GM12864 (cell line): ENCODE results near the gene RNFT2.

ENCODE experiments used
- DNase-seq: peaks from one replicate; pipeline ENCODE4 v3.0.0-alpha.2; 2011; ENCODE audit warnings: low read depth
- H3K4me3 ChIP-seq: 2 replicates; pipeline ENCODE4 v1.5.1; 2011; ENCODE audit warnings: mild to moderate bottlenecking, low read depth, low read length, control low read depth
- TF ChIP-seq, protein P1 (sequence below): IDR thresholded peaks from 2 replicates; pipeline ENCODE4 v1.5.1; 2011; ENCODE audit warnings: low read depth, mild to moderate bottlenecking, moderate library complexity, low read length, control low read depth, inconsistent platforms; ENCODE audit errors: missing control alignments

Gene RNFT2

DNA sequence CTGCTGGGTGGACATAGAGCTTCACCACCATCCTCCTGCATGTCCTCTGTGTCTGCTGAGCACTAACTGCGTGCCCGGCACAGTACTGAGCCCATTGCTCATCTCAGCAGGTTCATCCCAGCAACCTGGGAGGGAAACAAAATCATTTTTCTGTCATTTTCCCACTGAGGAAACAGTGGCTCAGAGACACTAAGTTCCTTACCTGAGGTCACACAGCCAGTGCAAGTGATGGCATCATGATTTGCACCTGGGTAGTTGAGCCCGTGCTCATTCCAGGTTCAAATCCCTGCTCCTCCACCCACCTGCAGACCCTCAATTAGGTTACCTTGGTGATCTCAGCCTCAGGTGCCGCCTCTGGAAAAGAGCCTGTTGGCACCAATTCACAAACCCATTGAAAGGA lies 23.4 kb downstream of the RNFT2 start:
- TF ChIP-seq, protein P1, sequence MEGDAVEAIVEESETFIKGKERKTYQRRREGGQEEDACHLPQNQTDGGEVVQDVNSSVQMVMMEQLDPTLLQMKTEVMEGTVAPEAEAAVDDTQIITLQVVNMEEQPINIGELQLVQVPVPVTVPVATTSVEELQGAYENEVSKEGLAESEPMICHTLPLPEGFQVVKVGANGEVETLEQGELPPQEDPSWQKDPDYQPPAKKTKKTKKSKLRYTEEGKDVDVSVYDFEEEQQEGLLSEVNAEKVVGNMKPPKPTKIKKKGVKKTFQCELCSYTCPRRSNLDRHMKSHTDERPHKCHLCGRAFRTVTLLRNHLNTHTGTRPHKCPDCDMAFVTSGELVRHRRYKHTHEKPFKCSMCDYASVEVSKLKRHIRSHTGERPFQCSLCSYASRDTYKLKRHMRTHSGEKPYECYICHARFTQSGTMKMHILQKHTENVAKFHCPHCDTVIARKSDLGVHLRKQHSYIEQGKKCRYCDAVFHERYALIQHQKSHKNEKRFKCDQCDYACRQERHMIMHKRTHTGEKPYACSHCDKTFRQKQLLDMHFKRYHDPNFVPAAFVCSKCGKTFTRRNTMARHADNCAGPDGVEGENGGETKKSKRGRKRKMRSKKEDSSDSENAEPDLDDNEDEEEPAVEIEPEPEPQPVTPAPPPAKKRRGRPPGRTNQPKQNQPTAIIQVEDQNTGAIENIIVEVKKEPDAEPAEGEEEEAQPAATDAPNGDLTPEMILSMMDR, result no peak
- no peak for DNase-seq
- no peak overlapping the region for H3K4me3 ChIP-seq

DNA sequence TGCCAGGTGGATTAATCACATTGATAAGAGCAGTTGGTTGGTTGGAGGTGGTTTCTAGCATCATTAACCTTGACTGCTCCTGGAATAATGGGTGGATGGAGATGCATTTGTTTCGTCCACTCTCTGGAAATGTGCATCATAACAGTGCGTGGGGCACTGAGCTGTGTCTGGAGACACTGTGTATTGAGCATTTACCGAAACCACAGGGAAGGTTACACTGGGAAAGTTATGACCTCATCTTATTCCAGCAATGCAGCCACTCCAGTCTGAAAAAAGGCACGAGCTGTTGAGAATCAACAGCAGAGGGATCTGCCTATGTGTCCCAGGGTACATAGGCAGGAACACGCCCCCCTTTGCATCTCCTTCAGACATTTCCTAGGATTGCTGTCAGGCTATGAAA lies 27.2 kb downstream of the RNFT2 start:
- H3K4me3 ChIP-seq, result no peak overlapping the region
- TF ChIP-seq, protein P1, result no peak
- no peak for DNase-seq

DNA sequence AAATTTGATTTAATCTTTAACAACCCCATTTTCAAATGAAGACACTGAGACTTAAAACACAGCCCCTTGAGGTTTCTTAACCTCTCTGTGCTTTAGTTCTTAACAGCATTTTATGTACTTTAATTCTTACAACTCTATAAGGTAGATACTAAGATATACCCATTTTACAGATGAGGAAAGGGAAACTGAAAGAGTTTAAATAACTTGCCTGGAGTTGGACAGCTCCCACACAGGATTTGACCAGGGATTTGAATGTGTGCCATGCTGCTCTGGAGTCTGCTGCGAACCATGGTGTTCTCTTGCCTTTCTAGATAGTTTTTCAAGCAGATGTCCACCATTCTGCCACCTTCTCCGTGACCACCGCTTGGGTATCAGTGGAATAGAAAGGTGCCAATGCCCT lies 28.2 kb downstream of the RNFT2 start:
- no peak overlapping the region for H3K4me3 ChIP-seq
- no peak for DNase-seq
- TF ChIP-seq, protein P1, result no peak

DNA sequence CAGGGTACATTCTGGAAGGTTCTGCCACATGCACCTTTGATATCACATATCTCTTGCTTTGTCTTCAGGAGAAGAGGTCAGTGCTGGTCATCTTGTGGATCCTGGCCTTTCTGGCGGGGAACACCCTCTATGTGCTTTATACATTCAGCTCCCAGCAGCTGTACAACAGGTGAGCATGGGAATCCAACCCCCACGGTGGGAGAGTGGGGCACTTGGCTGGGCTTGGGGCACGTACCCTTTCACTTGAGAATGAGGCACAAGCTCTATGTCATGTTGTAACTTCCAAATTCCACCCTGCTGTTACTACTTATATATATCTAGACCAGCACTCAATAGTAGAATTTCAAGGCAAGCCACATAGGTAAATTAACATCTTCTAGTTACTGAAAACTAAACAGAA lies 28.6 kb downstream of the RNFT2 start:
- H3K4me3 ChIP-seq, result no peak overlapping the region
- no peak for DNase-seq
- TF ChIP-seq, protein P1, result no peak

DNA sequence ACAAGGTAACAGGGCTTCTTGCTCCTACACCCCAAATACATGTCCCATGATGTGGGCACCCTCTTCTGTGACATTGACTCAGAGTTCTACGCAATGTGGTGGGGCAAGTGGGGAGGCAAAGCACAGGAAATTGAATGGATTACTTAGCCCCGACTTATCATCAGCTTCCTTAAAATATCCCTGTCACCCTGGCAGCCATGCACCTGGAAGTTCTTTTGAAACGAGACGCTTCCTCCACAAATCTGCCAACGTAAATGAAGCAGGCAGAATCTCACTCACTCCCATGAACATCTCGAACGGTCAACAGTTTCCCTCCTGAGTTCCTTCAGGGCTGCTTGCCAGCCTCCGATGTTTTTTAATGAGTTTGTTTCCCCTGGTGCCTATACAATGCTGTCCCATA lies 33.5 kb downstream of the RNFT2 start:
- DNase-seq, result no peak
- H3K4me3 ChIP-seq, result no peak overlapping the region
- TF ChIP-seq, protein P1, result no peak

DNA sequence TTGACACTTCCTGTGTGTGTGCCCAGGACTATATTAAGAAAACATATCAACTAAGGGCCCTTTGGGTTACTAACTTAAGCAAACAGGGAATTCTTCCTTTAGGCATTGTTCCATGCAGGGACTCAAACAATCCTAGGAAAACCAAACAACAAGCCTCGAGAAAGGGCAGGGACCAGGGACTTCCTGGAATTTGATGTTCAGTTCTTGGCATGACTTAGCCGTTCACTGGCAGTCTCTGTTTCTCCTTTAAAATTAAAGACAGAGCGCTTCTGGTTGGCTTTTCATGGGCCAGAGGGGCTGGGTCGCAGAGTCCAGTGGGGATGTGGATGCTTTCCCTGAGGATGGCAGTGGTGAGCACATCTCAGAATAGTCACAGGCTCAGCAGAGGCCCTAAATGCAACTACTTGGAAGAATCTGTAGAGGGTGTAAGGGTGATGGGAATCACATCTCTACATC lies 35.2 kb downstream of the RNFT2 start:
- TF ChIP-seq, protein P1, result no peak
- DNase-seq, result no peak
- no peak overlapping the region for H3K4me3 ChIP-seq

DNA sequence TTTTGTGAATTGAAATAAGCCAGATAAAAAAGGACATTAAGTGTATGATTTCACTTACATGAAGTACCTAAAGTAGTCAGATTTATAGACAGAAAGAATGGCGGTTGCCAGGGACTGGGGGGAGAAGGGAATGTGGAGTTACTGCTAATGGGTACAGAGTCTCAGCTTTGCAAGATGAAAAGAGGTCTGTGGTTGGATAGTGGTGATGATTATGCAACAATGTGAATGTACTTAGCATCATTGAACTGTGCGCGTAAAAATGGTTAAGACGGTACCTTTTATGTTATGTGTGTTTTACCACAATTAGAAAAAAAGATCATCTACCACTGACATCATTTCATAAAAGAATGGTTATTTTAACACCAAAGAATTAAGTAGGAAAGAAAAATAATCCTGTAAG lies 35.9 kb downstream of the RNFT2 start:
- no peak for DNase-seq
- TF ChIP-seq, protein P1, result no peak
- no peak overlapping the region for H3K4me3 ChIP-seq
